Prostate gland (tissue), 2 donors: ENCODE results near the gene FLT1. TPM values are rescaled to one million over a fixed set of nuclear protein-coding genes. Genes with fewer than 3 reads are reported as not detected.
A peak's percentile ranks its signal among the peaks of the same experiment; 100 is the strongest.

Experiments
- DNase-seq: peaks from one replicate; pipeline ENCODE4 v3.0.0-alpha.2; 2019; ENCODE audit warnings: low spot score
- H3K27ac ChIP-seq, 2 donors: fragments of 200-600 bp; sonication (generic); 2 replicates each; pipeline ENCODE4 v1.5.1; 2017 to 2019
- H3K27me3 ChIP-seq: fragments of 200-600 bp; sonication (generic); replicated peaks from 2 replicates; pipeline ENCODE4 v1.5.1; 2019; ENCODE audit not compliant: insufficient read depth
- H3K36me3 ChIP-seq, 2 donors: fragments of 200-600 bp; sonication (generic); 1 replicate in 1 of 2; 2 replicates in 1 of 2; pipeline versions ENCODE4 v1.5.1 to v1.8.1; 2017 to 2019
- H3K4me1 ChIP-seq: fragments of 200-600 bp; sonication (generic); replicated peaks from 2 replicates; pipeline ENCODE4 v1.5.1; 2019
- H3K4me3 ChIP-seq, 2 donors: fragments of 200-600 bp; sonication (generic); 2 replicates each; pipeline ENCODE4 v1.5.1; 2017 to 2019
- H3K9me3 ChIP-seq: fragments of 200-600 bp; sonication (generic); 2 replicates; pipeline ENCODE4 v1.5.1; 2017
- POLR2A ChIP-seq: fragments of 450-650 bp; IDR thresholded peaks from one replicate; pipeline ENCODE4 v1.6.1; 2016; ENCODE audit warnings: antibody characterized with exemption, mild to moderate bottlenecking
- POLR2AphosphoS5 ChIP-seq: sonication (generic); formaldehyde crosslinking; IDR thresholded peaks from one replicate; pipeline ENCODE4 v1.6.1; 2017; ENCODE audit warnings: antibody characterized with exemption
- WGBS: methylation state at CpG from one replicate; pipeline ENCODE4 v1.1.5; 2018; 5-methylcytosine and 5-hydroxymethylcytosine counted together
- intact Hi-C: fragments of 100-400 bp; cut with DNase I; formaldehyde crosslinking; loops from one replicate; pipeline ENCODE4 v1.14.2; 2022
- total RNA-seq, 2 donors: library from RNA; depleted of rRNA; stranded (reverse); fragments of >200 nt; gene quantifications; one replicate each; pipeline ENCODE4 v1.1.0, GENCODE V29; 2016
- TF ChIP-seq, protein P1 (sequence below), 4 experiments: fragments of 200-600 bp in 2 of 4; fragments of 450-650 bp in 2 of 4; sonication (generic) in 2 of 4; IDR thresholded peaks; 1 replicate in 3 of 4; 2 replicates in 1 of 4; pipeline ENCODE4 v1.5.1; 2016 to 2019; ENCODE audit warnings: antibody characterized with exemption in 4 of 4, mild to moderate bottlenecking in 2 of 4, moderate library complexity in 2 of 4

The FLT1 gene
- total RNA-seq, 2 donors from 2014 or later: 9.1 to 27.0 TPM

DNA sequence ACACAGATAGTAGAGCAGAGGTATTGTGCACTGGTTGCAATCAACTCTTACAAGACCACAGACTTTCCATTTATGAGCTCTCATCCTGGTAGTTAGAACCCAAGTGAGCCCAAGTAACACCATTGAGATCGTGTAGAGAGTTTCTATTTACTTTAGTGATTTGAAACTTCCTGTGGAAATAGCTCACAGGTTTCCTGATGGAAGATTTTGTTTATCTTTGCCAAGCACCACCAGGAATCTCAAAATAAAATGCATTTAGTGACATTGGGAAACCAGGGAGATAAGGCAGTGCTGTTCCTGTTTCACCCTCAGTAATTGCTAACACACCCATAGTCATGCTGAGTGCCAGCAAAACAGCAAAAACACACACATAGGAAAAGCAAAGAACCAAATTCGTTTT is 102.5 kb downstream of the FLT1 start:
- H3K9me3 ChIP-seq: no peaks in the 10 kb centered on the region
- no peak for DNase-seq
- intact Hi-C loops: no loop called here
- TF ChIP-seq POLR2A: no peak
- TF ChIP-seq, protein P1, sequence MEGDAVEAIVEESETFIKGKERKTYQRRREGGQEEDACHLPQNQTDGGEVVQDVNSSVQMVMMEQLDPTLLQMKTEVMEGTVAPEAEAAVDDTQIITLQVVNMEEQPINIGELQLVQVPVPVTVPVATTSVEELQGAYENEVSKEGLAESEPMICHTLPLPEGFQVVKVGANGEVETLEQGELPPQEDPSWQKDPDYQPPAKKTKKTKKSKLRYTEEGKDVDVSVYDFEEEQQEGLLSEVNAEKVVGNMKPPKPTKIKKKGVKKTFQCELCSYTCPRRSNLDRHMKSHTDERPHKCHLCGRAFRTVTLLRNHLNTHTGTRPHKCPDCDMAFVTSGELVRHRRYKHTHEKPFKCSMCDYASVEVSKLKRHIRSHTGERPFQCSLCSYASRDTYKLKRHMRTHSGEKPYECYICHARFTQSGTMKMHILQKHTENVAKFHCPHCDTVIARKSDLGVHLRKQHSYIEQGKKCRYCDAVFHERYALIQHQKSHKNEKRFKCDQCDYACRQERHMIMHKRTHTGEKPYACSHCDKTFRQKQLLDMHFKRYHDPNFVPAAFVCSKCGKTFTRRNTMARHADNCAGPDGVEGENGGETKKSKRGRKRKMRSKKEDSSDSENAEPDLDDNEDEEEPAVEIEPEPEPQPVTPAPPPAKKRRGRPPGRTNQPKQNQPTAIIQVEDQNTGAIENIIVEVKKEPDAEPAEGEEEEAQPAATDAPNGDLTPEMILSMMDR (IDR thresholded peaks at IDR 0.05): no peak
- peak; percentile 14 for TF ChIP-seq POLR2AphosphoS5
- H3K36me3 ChIP-seq: no peaks in the 10 kb centered on the region
- 38% methylated on average over 2 of the region's 2 CpGs for WGBS
- H3K27me3 ChIP-seq: no peaks in the 10 kb centered on the region
- H3K27ac ChIP-seq: no peak overlapping the region
- H3K4me3 ChIP-seq: no peak overlapping the region
- no peaks in the 10 kb centered on the region for H3K4me1 ChIP-seq

DNA sequence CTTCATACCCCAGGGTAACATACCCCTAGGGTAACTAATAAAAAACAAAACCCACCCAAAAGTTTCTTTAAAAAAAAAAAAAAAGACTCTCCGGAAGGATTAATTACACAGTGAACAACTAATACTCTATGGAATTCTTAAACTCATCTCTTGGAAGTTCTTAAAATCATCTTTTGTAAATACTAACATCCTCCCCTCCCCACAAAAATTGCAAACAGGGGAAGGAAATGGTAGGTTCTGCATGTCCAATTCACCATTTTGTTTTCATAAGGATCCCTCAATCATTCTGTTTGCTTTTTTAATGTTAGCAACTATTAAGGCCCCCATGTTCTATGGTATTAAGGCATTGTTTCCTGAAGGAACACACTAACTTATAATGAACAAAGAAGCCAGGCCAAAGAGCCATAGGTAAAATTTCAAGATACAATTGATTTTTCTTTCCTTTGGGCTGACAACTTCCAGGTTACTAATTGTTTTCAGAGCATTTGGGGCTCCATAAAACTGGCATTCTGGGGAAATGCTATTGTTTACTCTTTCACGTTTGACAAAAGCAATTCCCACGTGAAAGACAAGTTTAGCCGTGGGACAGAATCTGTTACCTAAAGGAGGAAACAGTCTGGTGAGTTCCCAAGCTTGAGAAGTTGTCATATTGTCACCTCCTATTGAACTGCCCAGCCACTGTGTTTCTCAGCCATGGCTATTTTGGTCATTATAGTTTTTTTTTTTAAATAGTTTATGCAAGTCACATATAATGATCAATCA is 107.0 kb downstream of the FLT1 start:
- Histone ChIP-seq H3K27ac (no peak overlapping the region), H3K36me3 (no peaks in the 10 kb centered on the region), H3K9me3 (no peaks in the 10 kb centered on the region), H3K27me3 (no peaks in the 10 kb centered on the region), H3K4me3 (no peak overlapping the region), H3K4me1 (no peaks in the 10 kb centered on the region)
- no peak for DNase-seq
- 55% methylated on average over 4 of the region's 4 CpGs for WGBS
- intact Hi-C loops: no loop called here
- TF ChIP-seq, protein P1 (IDR thresholded peaks at IDR 0.05): no peak
- TF ChIP-seq POLR2A (no peak), POLR2AphosphoS5 (no peak)

DNA sequence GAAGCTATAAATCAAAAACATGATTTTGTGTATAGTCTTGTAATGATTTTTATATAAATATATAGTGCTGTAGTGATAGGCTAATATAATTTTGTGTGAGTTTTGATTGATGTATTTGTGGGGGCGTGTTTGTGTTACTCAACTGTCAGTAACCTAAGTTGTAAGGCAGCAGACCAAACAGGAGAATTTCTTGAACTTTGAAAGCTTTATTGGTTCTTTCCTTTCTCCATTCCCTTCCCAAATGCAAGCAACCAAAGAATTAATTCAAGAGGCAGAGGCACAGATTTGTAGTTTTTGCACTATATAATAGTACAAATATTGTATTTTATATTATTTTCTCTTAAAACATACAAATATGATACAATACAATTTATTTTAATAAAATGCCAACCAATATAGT is 109.6 kb downstream of the FLT1 start:
- H3K4me1 ChIP-seq: no peaks in the 10 kb centered on the region
- H3K27me3 ChIP-seq: no peaks in the 10 kb centered on the region
- no peak overlapping the region for H3K4me3 ChIP-seq
- no peaks in the 10 kb centered on the region for H3K36me3 ChIP-seq
- 78% methylated on average over 1 of the region's 1 CpG for WGBS
- TF ChIP-seq, protein P1 (IDR thresholded peaks at IDR 0.05): no peak
- TF ChIP-seq POLR2AphosphoS5 (no peak), POLR2A (no peak)
- no peak overlapping the region for H3K27ac ChIP-seq
- intact Hi-C loops: no loop called here
- no peaks in the 10 kb centered on the region for H3K9me3 ChIP-seq
- DNase-seq: no peak

DNA sequence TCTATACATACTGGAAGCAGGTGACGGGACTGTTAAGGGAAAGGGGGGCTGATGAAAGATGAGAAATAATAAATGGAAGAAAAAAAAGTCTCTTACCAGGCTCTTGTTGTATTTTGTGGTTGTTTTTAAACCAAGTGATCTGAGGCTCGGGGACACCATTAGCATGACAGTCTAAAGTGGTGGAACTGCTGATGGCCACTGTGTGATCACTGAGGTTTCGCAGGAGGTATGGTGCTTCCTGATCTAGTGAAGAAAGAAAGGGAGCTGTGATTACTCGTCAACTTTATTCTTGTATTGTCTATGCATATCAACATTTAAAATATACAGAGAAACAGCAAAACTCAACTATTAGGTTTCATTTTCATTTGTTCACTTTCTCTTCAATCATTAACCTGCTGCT is 110.1 kb downstream of the FLT1 start:
- H3K36me3 ChIP-seq: no peaks in the 10 kb centered on the region
- H3K27ac ChIP-seq: no peak overlapping the region
- no peaks in the 10 kb centered on the region for H3K9me3 ChIP-seq
- DNase-seq: no peak
- 86% methylated on average over 4 of the region's 4 CpGs for WGBS
- no peaks in the 10 kb centered on the region for H3K4me1 ChIP-seq
- intact Hi-C loops: no loop called here
- no peaks in the 10 kb centered on the region for H3K27me3 ChIP-seq
- H3K4me3 ChIP-seq: no peak overlapping the region
- no peak for TF ChIP-seq POLR2AphosphoS5
- no peak for TF ChIP-seq POLR2A
- TF ChIP-seq, protein P1 (IDR thresholded peaks at IDR 0.05): no peak

DNA sequence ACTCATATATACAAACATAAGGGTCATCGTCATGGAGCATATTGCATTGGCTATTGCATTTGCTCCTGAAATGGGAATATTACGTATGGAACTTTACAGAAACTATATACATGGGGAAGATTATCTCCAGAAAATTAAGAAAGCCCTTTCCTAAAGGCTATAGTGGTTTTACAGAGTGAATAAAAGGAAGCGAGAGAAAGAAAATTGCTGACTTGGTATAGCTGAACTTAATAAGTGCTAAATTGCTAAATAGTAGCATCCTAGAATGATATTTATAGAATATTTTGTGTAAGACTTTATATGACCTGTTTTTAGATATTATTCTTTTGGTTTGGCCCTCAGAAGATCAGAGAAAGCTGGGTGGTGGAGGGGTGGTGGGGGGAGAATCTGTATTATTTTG is 114.6 kb downstream of the FLT1 start:
- no peaks in the 10 kb centered on the region for H3K27me3 ChIP-seq
- no peak overlapping the region for H3K4me3 ChIP-seq
- H3K27ac ChIP-seq: no peak overlapping the region
- no peaks in the 10 kb centered on the region for H3K4me1 ChIP-seq
- intact Hi-C loops: no loop called here
- no peak for DNase-seq
- 94% methylated on average over 3 of the region's 3 CpGs for WGBS
- H3K9me3 ChIP-seq: no peaks in the 10 kb centered on the region
- TF ChIP-seq POLR2AphosphoS5 (no peak), POLR2A (no peak)
- TF ChIP-seq, protein P1 (IDR thresholded peaks at IDR 0.05): no peak
- H3K36me3 ChIP-seq: no peaks in the 10 kb centered on the region
